ENCODE results near the gene EPHB4. TPM values are rescaled to one million over a fixed set of nuclear protein-coding genes. Genes with fewer than 3 reads are reported as not detected.

The EPHB4 gene
- total and polyA plus RNA-seq, 2 of the 8 experiments (the other 6 are each of a cell fraction or from before 2014, with no cell fraction given), result 85.0 to 113 TPM

GRCh38 chr7:100812729-100813128, 14.6 kb downstream of the EPHB4 start:
- no peak overlapping the region for H3K18ac ChIP-seq (ENCODE audit: extremely low read depth, low read length)

More at GRCh38 chr7:100812729-100813128, 14.6 kb downstream of the EPHB4 start:
- Histone ChIP-seq H2BK120ac (replicated peaks; ENCODE audit: low read depth, low read length) (no peak overlapping the region), H3K79me2 (ENCODE audit: control insufficient read depth in 1 of 2, insufficient read depth in 2 of 2, low read length in 2 of 2) (no peaks in the 10 kb centered on the region), H3K56ac (replicated peaks; ENCODE audit: insufficient read length, low read depth, low read length) (no peak overlapping the region), H3K4me1 (replicated peaks in 1 of 4; ENCODE audit: control insufficient read depth in 3 of 4, insufficient read depth in 4 of 4, low read length in 3 of 4) (no peaks in the 10 kb centered on the region), H3K14ac (ENCODE audit: insufficient read length) (no peak overlapping the region), H3K4me2 (ENCODE audit: insufficient read depth in 1 of 2, low read depth in 2 of 2, low read length in 2 of 2) (no peak overlapping the region), H3K23ac (ENCODE audit: insufficient read length) (no peak overlapping the region), H3K27me3 (replicated peaks in 1 of 4; ENCODE audit: control insufficient read depth in 3 of 4, extremely low read depth in 1 of 4, insufficient read depth in 3 of 4, low read length in 3 of 4) (no peaks in the 10 kb centered on the region), H2BK20ac (ENCODE audit: low read length) (no peak overlapping the region), H4K8ac (ENCODE audit: extremely low read depth, insufficient read depth, low read length) (no peak overlapping the region; the same call in 1 of the 2 replicates), H2BK12ac (ENCODE audit: low read depth, low read length) (no peak overlapping the region), H4K5ac (ENCODE audit: insufficient read length, low read depth, low read length) (no peak overlapping the region), H4K20me1 (replicated peaks in 1 of 2; ENCODE audit: control insufficient read depth in 1 of 2, insufficient read depth in 2 of 2, low read length in 2 of 2) (peaks cover 8 to 11% of the 10 kb centered on the region in 2 experiments), H3K27ac (ENCODE audit: low read depth, low read length) (no peak overlapping the region; the same call in 1 of the 2 replicates), H3K4ac (replicated peaks; ENCODE audit: insufficient read length, low read depth, low read length) (no peak overlapping the region), H3K4me3 (ENCODE audit: extremely low read depth in 1 of 4, insufficient read depth in 2 of 4, low read depth in 3 of 4, low read length in 4 of 4) (no peak overlapping the region), H3K9me3 (ENCODE audit: insufficient read depth in 2 of 2, low read depth in 1 of 2, low read length in 1 of 2) (no peaks in the 10 kb centered on the region), H4K91ac (replicated peaks; ENCODE audit: insufficient read length, low read length) (no peak overlapping the region), H3K23me2 (ENCODE audit: low read depth, low read length) (no peaks in the 10 kb centered on the region), H3K9ac (replicated peaks in 1 of 4; ENCODE audit: extremely low read depth in 1 of 4, low read depth in 3 of 4, low read length in 3 of 4) (no peak overlapping the region), H3K36me3 (ENCODE audit: control insufficient read depth in 2 of 4, insufficient read depth in 4 of 4, low read length in 3 of 4) (peaks cover 39 to 95% (median 69%) of the 10 kb centered on the region in 4 experiments), H3K79me1 (ENCODE audit: low read depth, low read length) (peaks cover 2% of the 10 kb centered on the region), H2BK15ac (ENCODE audit: low read length) (no peak overlapping the region), H2AFZ (ENCODE audit: low read length) (no peak overlapping the region), H2AK5ac (ENCODE audit: low read depth, low read length) (no peak overlapping the region), H2BK5ac (ENCODE audit: low read depth, low read length) (no peak overlapping the region)
- ChIA-PET POLR2A (ENCODE audit: partially characterized antibody) (interaction anchor here (0.6 to 10.3 kb wide), 4 partner anchors 10 to 138 kb away, joined by 3 to 124 read pairs (median 6); partner anchors contain the start of gene EPHB4), CTCF (ENCODE audit: partially characterized antibody) (interaction anchor here (0.8 to 8.7 kb wide), 5 partner anchors 10 to 40 kb away, joined by 3 to 117 read pairs (median 4); partner anchors contain the start of gene SLC12A9)
- TF ChIP-seq RXRA (IDR thresholded peaks at IDR 0.05; ENCODE audit: insufficient read depth, low read depth, low read length), result no peak
- no peak for TF ChIP-seq KDM5A (IDR thresholded peaks at IDR 0.05; ENCODE audit: low read length)
- TF ChIP-seq GABPA (IDR thresholded peaks at IDR 0.05; ENCODE audit: borderline replicate concordance, insufficient read depth, low read length), result no peak
- FAIRE-seq, result no peak
- WGBS, 2 experiments (ENCODE audit: extremely low coverage in 1 of 2, insufficient coverage in 1 of 2, insufficient read length in 1 of 2, insufficient replicate concordance in 2 of 2, low coverage in 1 of 2, low lambda C conversion rate in 2 of 2, missing lambda C conversion rate in 1 of 2), result 96% methylated on average over 22 of the region's 22 CpGs; no CpG with 5 or more reads in 1 of the 2 experiments
- DNase-seq (ENCODE audit: low read depth in 1 of 2, low spot score in 2 of 2), result no peak

Data from H1 (cell line).